Ascending aorta (tissue), 2 donors: ENCODE measurements around the gene PNPLA6. TPM values are rescaled to one million over a fixed set of nuclear protein-coding genes. Genes with fewer than 3 reads are reported as not detected.

Experiments used
- DNase-seq, 2 donors: peaks; one replicate each; pipeline ENCODE4 v3.0.0-alpha.2; 2019; ENCODE audit warnings: low spot score in 2 of 2
- H3K27ac ChIP-seq, 2 donors: fragments of 200-600 bp; sonication (generic); one replicate each; pipeline ENCODE4 v1.5.1; 2016 to 2017; ENCODE audit warnings: mild to moderate bottlenecking in 1 of 2
- H3K27me3 ChIP-seq: fragments of 200-600 bp; sonication (generic); one replicate; pipeline ENCODE4 v1.5.1; 2017
- H3K36me3 ChIP-seq, 2 donors: fragments of 200-600 bp; sonication (generic); one replicate each; pipeline ENCODE4 v1.5.1; 2016
- H3K4me1 ChIP-seq, 2 donors: fragments of 200-600 bp; sonication (generic); one replicate each; pipeline ENCODE4 v1.5.1; 2016 to 2017; ENCODE audit warnings: mild to moderate bottlenecking in 1 of 2
- H3K4me3 ChIP-seq, 2 donors: fragments of 200-600 bp; sonication (generic); one replicate each; pipeline ENCODE4 v1.5.1; 2016 to 2017; ENCODE audit warnings: mild to moderate bottlenecking in 1 of 2
- H3K9me3 ChIP-seq, 2 donors: fragments of 200-600 bp; sonication (generic); one replicate each; pipeline ENCODE4 v1.5.1; 2016
- intact Hi-C: fragments of 100-400 bp; cut with DNase I; formaldehyde crosslinking; loops from one replicate; pipeline ENCODE4 v1.15.1; 2023
- total RNA-seq: library from RNA; depleted of rRNA; stranded (reverse); fragments of >200 nt; gene quantifications from one replicate; pipeline ENCODE4 v1.1.0, GENCODE V29; 2016
- TF ChIP-seq, protein P1 (sequence below), 3 experiments: fragments of 200-600 bp in 2 of 3; fragments of 450-650 bp in 1 of 3; sonication (generic) in 2 of 3; IDR thresholded peaks; one replicate each; pipeline ENCODE4 v1.5.1; 2016 to 2019; ENCODE audit warnings: antibody characterized with exemption in 3 of 3, mild to moderate bottlenecking in 1 of 3, moderate library complexity in 1 of 3

Gene PNPLA6
- total RNA-seq, 1 donor from 2014 or later = 190 TPM

DNA sequence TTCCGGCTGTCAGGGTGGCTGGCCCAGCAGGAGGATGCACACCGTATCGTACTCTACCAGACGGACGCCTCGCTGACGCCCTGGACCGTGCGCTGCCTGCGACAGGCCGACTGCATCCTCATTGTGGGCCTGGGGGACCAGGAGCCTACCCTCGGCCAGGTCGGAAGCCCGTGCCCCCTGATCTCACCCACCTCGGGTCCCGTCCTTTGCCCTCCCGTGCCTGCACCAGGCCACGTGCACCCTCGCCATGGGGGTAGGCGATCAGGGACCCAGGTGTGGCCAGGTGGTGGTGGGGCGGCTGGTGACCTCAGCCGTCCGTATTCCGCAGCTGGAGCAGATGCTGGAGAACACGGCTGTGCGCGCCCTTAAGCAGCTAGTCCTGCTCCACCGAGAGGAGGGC is 19.0 kb downstream of the PNPLA6 start:
- intact Hi-C loops = no loop called here
- TF ChIP-seq, protein P1, sequence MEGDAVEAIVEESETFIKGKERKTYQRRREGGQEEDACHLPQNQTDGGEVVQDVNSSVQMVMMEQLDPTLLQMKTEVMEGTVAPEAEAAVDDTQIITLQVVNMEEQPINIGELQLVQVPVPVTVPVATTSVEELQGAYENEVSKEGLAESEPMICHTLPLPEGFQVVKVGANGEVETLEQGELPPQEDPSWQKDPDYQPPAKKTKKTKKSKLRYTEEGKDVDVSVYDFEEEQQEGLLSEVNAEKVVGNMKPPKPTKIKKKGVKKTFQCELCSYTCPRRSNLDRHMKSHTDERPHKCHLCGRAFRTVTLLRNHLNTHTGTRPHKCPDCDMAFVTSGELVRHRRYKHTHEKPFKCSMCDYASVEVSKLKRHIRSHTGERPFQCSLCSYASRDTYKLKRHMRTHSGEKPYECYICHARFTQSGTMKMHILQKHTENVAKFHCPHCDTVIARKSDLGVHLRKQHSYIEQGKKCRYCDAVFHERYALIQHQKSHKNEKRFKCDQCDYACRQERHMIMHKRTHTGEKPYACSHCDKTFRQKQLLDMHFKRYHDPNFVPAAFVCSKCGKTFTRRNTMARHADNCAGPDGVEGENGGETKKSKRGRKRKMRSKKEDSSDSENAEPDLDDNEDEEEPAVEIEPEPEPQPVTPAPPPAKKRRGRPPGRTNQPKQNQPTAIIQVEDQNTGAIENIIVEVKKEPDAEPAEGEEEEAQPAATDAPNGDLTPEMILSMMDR (IDR thresholded peaks at IDR 0.05) = no peak
- Histone ChIP-seq H3K36me3 (peaks cover 80% of the 10 kb centered on the region in 2 donors), H3K9me3 (no peaks in the 10 kb centered on the region), H3K4me3 (no peak overlapping the region), H3K4me1 (no peaks in the 10 kb centered on the region), H3K27ac (no peak overlapping the region), H3K27me3 (no peaks in the 10 kb centered on the region)
- no peak for DNase-seq

GRCh38 chr19:7554990-7555864 is 19.7 kb downstream of the PNPLA6 start:
- Histone ChIP-seq H3K9me3 (no peaks in the 10 kb centered on the region), H3K4me3 (no peak overlapping the region), H3K27me3 (no peaks in the 10 kb centered on the region), H3K36me3 (peaks cover 80% of the 10 kb centered on the region in 2 donors), H3K4me1 (no peaks in the 10 kb centered on the region), H3K27ac (no peak overlapping the region)
- intact Hi-C loops = no loop called here
- no peak for DNase-seq
- TF ChIP-seq, protein P1 (IDR thresholded peaks at IDR 0.05) = no peak

GRCh38 chr19:7556696-7557315 is 21.3 kb downstream of the PNPLA6 start:
- no peak for DNase-seq
- H3K4me3 ChIP-seq = no peak overlapping the region
- peaks cover 86 to 89% of the 10 kb centered on the region in 2 donors for H3K36me3 ChIP-seq
- no peak overlapping the region for H3K27ac ChIP-seq
- H3K27me3 ChIP-seq = no peaks in the 10 kb centered on the region
- TF ChIP-seq, protein P1 (IDR thresholded peaks at IDR 0.05) = no peak
- H3K9me3 ChIP-seq = no peaks in the 10 kb centered on the region
- intact Hi-C loops = no loop called here
- H3K4me1 ChIP-seq = no peaks in the 10 kb centered on the region

DNA sequence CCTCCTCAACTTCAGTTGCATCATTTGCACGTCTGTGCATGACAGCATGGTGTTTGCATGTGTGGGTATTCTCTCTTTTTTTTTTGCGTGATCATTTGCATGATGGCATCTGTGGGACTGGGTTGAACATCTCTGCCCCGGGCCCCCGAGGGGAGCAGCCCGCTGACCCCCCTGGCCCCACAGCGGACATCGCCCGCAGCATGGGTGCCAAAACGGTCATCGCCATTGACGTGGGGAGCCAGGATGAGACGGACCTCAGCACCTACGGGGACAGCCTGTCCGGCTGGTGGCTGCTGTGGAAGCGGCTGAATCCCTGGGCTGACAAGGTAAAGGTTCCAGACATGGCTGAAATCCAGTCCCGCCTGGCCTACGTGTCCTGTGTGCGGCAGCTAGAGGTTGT is 23.1 kb downstream of the PNPLA6 start:
- H3K27ac ChIP-seq = no peak overlapping the region
- no peak for DNase-seq
- peaks cover 78 to 81% of the 10 kb centered on the region in 2 donors for H3K36me3 ChIP-seq
- H3K9me3 ChIP-seq = no peaks in the 10 kb centered on the region
- intact Hi-C loops = no loop called here
- H3K27me3 ChIP-seq = no peaks in the 10 kb centered on the region
- no peak overlapping the region for H3K4me3 ChIP-seq
- TF ChIP-seq, protein P1 (IDR thresholded peaks at IDR 0.05) = no peak
- no peaks in the 10 kb centered on the region for H3K4me1 ChIP-seq

GRCh38 chr19:7559102-7559501 is 23.6 kb downstream of the PNPLA6 start:
- no peaks in the 10 kb centered on the region for H3K4me1 ChIP-seq
- TF ChIP-seq, protein P1 (IDR thresholded peaks at IDR 0.05) = no peak
- peaks cover 73 to 77% of the 10 kb centered on the region in 2 donors for H3K36me3 ChIP-seq
- H3K9me3 ChIP-seq = no peaks in the 10 kb centered on the region
- H3K4me3 ChIP-seq = no peak overlapping the region
- H3K27me3 ChIP-seq = no peaks in the 10 kb centered on the region
- DNase-seq = no peak
- intact Hi-C loops = no loop called here
- H3K27ac ChIP-seq = no peak overlapping the region
